HepG2 (cell line): ENCODE results near the gene ZC3H18. TPM values are rescaled to one million over a fixed set of nuclear protein-coding genes. Genes with fewer than 3 reads are reported as not detected.

ENCODE experiments used
- ATRX ChIP-seq: sonication (generic); formaldehyde crosslinking; IDR thresholded peaks from 2 replicates; pipeline ENCODE4 v1.4.0; 2020; ENCODE audit warnings: missing genetic modification reagents, borderline replicate concordance
- HIVEP1 ChIP-seq: sonication (generic); formaldehyde crosslinking; IDR thresholded peaks from 2 replicates; pipeline ENCODE4 v1.4.0; 2020; ENCODE audit warnings: mild to moderate bottlenecking, missing genetic modification reagents
- PCBP1 ChIP-seq: fragments of 200-400 bp; formaldehyde crosslinking; IDR thresholded peaks from 2 replicates; pipeline ENCODE4 v1.6.1; 2017; ENCODE audit warnings: mild to moderate bottlenecking, low read depth, low read length, borderline replicate concordance
- PRMT3 ChIP-seq: sonication (generic); formaldehyde crosslinking; IDR thresholded peaks from 2 replicates; pipeline ENCODE4 v1.8.1; 2022; ENCODE audit warnings: low read depth, mild to moderate bottlenecking, moderate library complexity, missing genetic modification reagents, borderline replicate concordance
- SAFB2 ChIP-seq: sonication (generic); formaldehyde crosslinking; IDR thresholded peaks from 2 replicates; pipeline ENCODE4 v1.5.1; 2020; ENCODE audit warnings: missing genetic modification reagents, low read depth, mild to moderate bottlenecking, borderline replicate concordance
- ZNF224 ChIP-seq: sonication (generic); formaldehyde crosslinking; IDR thresholded peaks from 2 replicates; pipeline ENCODE4 v1.5.0; 2020; ENCODE audit warnings: mild to moderate bottlenecking, missing genetic modification reagents
- ZNF431 ChIP-seq: sonication (generic); formaldehyde crosslinking; IDR thresholded peaks from 2 replicates; pipeline ENCODE4 v1.9.0; 2022; ENCODE audit warnings: missing genetic modification reagents, low read depth, mild to moderate bottlenecking, borderline replicate concordance
- polyA plus RNA-seq, 8 experiments: library from polyadenylated mRNA; depleted of rRNA in 3 of 8; stranded (reverse) in 7 of 8; unstranded in 1 of 8; fragments of >200 nt; fragmentation: Illumina TruSeq in 4 of 8; extraction: Trizol in 4 of 8; gene quantifications; 2 replicates each; pipeline versions ENCODE4 v1.2.1 to v1.2.3, GENCODE V29; 2011 to 2016; ENCODE audit warnings: low read depth in 4 of 8, missing spikeins in 1 of 8, mixed read lengths in 1 of 8; ENCODE audit not compliant: insufficient read depth in 1 of 8
- total RNA-seq, 5 experiments: library from RNA; depleted of rRNA; stranded (reverse); fragments of >200 nt; fragmentation: Illumina TruSeq; extraction: Trizol; gene quantifications; 2 replicates each; pipeline ENCODE4 v1.2.3, GENCODE V29; 2016; ENCODE audit warnings: low read depth in 1 of 5
- TF ChIP-seq, protein P1 (sequence below): sonication (generic); formaldehyde crosslinking; IDR thresholded peaks from 2 replicates; pipeline ENCODE4 v1.5.0; 2020; ENCODE audit warnings: missing genetic modification reagents, mild to moderate bottlenecking, borderline replicate concordance
- TF ChIP-seq, protein P2 (sequence below), 2 experiments: fragments of 450-650 bp in 1 of 2; sonication (generic) in 1 of 2; formaldehyde crosslinking in 1 of 2; IDR thresholded peaks; 2 replicates each; pipeline versions ENCODE4 v1.6.1 to v1.8.0; 2016 to 2022; ENCODE audit warnings: antibody characterized with exemption in 1 of 2, mild to moderate bottlenecking in 1 of 2, missing genetic modification reagents in 1 of 2
- TF ChIP-seq, protein P3 (sequence below): sonication (generic); formaldehyde crosslinking; IDR thresholded peaks from 2 replicates; pipeline ENCODE4 v1.8.1; 2023; ENCODE audit warnings: mild to moderate bottlenecking, moderate library complexity, missing genetic modification reagents

ZC3H18 gene
- total and polyA plus RNA-seq, 2 of the 13 experiments (the other 11 are each of a cell fraction or from before 2014, with no cell fraction given) = 11.2 to 27.4 TPM

DNA sequence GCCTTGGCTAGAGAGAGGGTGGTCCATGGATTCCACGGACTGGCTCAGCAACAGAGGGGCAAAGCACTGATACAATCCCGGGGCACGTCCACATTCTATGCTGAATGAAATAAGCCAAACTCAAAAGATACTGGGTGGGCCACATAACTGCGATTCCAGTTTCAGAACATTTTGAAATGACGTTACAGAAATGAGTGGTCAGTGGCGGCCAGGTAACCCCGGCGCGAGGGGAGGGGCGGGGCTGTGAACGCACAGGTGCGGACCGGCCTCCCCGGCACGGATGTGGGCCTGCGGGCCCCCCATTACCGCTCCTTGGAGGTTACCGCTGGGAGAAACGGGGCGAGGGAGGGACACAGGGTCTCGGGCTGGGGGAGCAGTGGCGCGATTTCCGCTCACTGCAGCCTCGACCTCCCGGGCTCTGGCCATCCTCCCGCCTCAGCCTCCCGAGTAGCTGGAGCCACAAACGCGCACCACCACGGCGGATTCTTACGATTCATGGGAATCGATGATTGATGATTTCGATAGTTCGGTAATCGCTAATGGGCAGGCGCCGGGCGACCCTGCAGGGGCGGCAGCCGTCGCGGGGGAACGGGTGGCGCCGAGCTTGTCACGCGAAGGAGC, 92.1 kb downstream of the ZC3H18 start (continued):
- TF ChIP-seq, protein P1, sequence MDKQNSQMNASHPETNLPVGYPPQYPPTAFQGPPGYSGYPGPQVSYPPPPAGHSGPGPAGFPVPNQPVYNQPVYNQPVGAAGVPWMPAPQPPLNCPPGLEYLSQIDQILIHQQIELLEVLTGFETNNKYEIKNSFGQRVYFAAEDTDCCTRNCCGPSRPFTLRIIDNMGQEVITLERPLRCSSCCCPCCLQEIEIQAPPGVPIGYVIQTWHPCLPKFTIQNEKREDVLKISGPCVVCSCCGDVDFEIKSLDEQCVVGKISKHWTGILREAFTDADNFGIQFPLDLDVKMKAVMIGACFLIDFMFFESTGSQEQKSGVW (CRISPR knock-in tag) = peak; percentile 48; the same call in 1 of the 2 replicates
- TF ChIP-seq ZNF224 (CRISPR knock-in tag) = peak; percentile 94
- TF ChIP-seq, protein P2, sequence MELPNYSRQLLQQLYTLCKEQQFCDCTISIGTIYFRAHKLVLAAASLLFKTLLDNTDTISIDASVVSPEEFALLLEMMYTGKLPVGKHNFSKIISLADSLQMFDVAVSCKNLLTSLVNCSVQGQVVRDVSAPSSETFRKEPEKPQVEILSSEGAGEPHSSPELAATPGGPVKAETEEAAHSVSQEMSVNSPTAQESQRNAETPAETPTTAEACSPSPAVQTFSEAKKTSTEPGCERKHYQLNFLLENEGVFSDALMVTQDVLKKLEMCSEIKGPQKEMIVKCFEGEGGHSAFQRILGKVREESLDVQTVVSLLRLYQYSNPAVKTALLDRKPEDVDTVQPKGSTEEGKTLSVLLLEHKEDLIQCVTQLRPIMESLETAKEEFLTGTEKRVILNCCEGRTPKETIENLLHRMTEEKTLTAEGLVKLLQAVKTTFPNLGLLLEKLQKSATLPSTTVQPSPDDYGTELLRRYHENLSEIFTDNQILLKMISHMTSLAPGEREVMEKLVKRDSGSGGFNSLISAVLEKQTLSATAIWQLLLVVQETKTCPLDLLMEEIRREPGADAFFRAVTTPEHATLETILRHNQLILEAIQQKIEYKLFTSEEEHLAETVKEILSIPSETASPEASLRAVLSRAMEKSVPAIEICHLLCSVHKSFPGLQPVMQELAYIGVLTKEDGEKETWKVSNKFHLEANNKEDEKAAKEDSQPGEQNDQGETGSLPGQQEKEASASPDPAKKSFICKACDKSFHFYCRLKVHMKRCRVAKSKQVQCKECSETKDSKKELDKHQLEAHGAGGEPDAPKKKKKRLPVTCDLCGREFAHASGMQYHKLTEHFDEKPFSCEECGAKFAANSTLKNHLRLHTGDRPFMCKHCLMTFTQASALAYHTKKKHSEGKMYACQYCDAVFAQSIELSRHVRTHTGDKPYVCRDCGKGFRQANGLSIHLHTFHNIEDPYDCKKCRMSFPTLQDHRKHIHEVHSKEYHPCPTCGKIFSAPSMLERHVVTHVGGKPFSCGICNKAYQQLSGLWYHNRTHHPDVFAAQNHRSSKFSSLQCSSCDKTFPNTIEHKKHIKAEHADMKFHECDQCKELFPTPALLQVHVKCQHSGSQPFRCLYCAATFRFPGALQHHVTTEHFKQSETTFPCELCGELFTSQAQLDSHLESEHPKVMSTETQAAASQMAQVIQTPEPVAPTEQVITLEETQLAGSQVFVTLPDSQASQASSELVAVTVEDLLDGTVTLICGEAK (IDR thresholded peaks at IDR 0.05) = no peak
- TF ChIP-seq, protein P2 (CRISPR knock-in tag; IDR thresholded peaks at IDR 0.05) = 0 out of 2 replicates have a peak, but pooled peaks have one; percentile 7
- TF ChIP-seq PRMT3 (CRISPR knock-in tag) = 0 out of 2 replicates have a peak, but pooled peaks have one; percentile 89
- TF ChIP-seq SAFB2 (CRISPR knock-in tag) = 0 out of 2 replicates have a peak, but pooled peaks have one; percentile 78
- TF ChIP-seq HIVEP1 (CRISPR knock-in tag) = 0 out of 2 replicates have a peak, but pooled peaks have one; percentile 39
- TF ChIP-seq ZNF431 (CRISPR knock-in tag) = peak; percentile 73
- TF ChIP-seq, protein P3, sequence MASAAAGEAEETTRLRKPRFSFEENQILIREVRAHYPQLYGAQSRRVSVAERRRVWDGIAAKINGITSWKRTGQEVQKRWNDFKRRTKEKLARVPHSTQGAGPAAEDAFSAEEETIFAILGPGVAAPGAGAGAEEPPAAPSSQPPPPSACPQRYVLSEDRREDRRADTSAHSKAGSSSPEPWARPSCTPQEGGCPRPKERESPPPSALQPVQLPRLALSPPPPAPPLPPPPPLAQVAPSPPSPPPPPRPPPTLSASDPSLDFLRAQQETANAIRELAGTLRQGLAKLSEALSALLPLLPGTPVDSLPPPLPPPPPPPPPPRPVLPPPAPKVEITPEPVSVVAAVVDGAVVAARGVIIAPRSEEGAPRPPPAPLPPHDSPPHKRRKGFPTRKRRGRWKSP = 0 out of 2 replicates have a peak, but pooled peaks have one; percentile 35
- 0 out of 2 replicates have a peak, but pooled peaks have one; percentile 36 for TF ChIP-seq PCBP1
- TF ChIP-seq ATRX (CRISPR knock-in tag) = no peak
